Motor neuron (in vitro differentiated cells): ENCODE results near the gene CPD. TPM values are rescaled to one million over a fixed set of nuclear protein-coding genes. Genes with fewer than 3 reads are reported as not detected.
"Not testable (repeated sequence)": the region's sequence is repeated elsewhere in the genome, so short reads cannot be mapped to it uniquely, and the experiment has no call there.

Source experiments
- ATAC-seq, 8 experiments: fragments of 200-7000 bp; cut with Tn5 transposase; replicated peaks in 6 of 8; 2 replicates each; pipeline ENCODE4 v1.8.0; 2021; ENCODE audit warnings: mild to moderate bottlenecking in 8 of 8, moderate library complexity in 8 of 8
- H3K27ac ChIP-seq, 2 donors: fragments of 250-450 bp; sonication (Bioruptor Pico); 2 replicates each; pipeline ENCODE4 v1.9.0; 2021; ENCODE audit warnings: antibody characterized with exemption in 2 of 2, mild to moderate bottlenecking in 2 of 2, moderate library complexity in 1 of 2
- H3K4me1 ChIP-seq, 2 donors: fragments of 250-450 bp; sonication (Bioruptor Pico); replicated peaks in 1 of 2; 2 replicates each; pipeline ENCODE4 v1.6.1; 2021; ENCODE audit warnings: antibody characterized with exemption in 2 of 2, mild to moderate bottlenecking in 2 of 2, moderate library complexity in 1 of 2
- H3K4me3 ChIP-seq, 5 donors: fragments of 250-450 bp; sonication (Bioruptor Pico); 2 replicates each; pipeline ENCODE4 v1.9.0; 2021; ENCODE audit warnings: antibody characterized with exemption in 5 of 5, mild to moderate bottlenecking in 5 of 5, moderate library complexity in 4 of 5
- WGBS, 10 experiments: fragments of 450-650 bp; shearing (Covaris generic); methylation state at CpG; one replicate each; pipeline ENCODE4 v1.0.0; 2022; 5-methylcytosine and 5-hydroxymethylcytosine counted together
- in situ Hi-C, 9 experiments: fragments of 400-800 bp; cut with MboI; loops; one replicate each; pipeline ENCODE4 v1.15.0; 2021; ENCODE audit warnings: low sequenced_read_pairs in 9 of 9, low pct_unique_long_range_greater_than_20kb in 2 of 9; ENCODE audit not compliant: unreplicated experiment in 9 of 9
- total RNA-seq, 8 experiments: library from RNA; unstranded; fragments of 300-600 nt; gene quantifications; 2 replicates each; pipeline versions ENCODE4 v1.2.3 to v1.2.4, GENCODE V29; 2022

The CPD gene
- total RNA-seq, 8 experiments from 2014 or later, result 20.6 to 142 (median 37.6) TPM

- in situ Hi-C loops, result no loop called here
- WGBS, 10 experiments, result 94 to 100% (median 100%) methylated on average over 1 to 2 of the region's 2 CpGs; no CpG with 5 or more reads in 5 of the 10 experiments
- Histone ChIP-seq H3K4me3 (no peak overlapping the region), H3K4me1 (no peaks in the 10 kb centered on the region), H3K27ac (no peak overlapping the region)
- peak in 1 of 8 experiments; percentile 22 for ATAC-seq
Measured at GRCh38 chr17:30426292-30426691, 47.6 kb downstream of the CPD start.

GRCh38 chr17:30427611-30428010 is 48.9 kb downstream of the CPD start:
- ATAC-seq, result no peak
- Histone ChIP-seq H3K4me1 (no peaks in the 10 kb centered on the region), H3K27ac (no peak overlapping the region), H3K4me3 (no peak overlapping the region)
- in situ Hi-C loops, result no loop called here
- WGBS, 10 experiments, result 60 to 100% (median 92%) methylated on average over 1 of the region's 1 CpG; no CpG with 5 or more reads in 1 of the 10 experiments

GRCh38 chr17:30429155-30429554 is 50.4 kb downstream of the CPD start:
- in situ Hi-C loops, result no loop called here
- H3K4me3 ChIP-seq, result no peak overlapping the region
- no peak overlapping the region for H3K27ac ChIP-seq
- ATAC-seq, result no peak
- 14 to 100% (median 93%) methylated on average over 1 of the region's 1 CpG; no CpG with 5 or more reads in 1 of the 10 experiments for WGBS, 10 experiments
- H3K4me1 ChIP-seq, result no peaks in the 10 kb centered on the region

GRCh38 chr17:30433514-30433913 is 54.8 kb downstream of the CPD start:
- no peak overlapping the region for H3K4me3 ChIP-seq
- in situ Hi-C loops, result no loop called here
- no peak overlapping the region for H3K27ac ChIP-seq
- no peaks in the 10 kb centered on the region for H3K4me1 ChIP-seq
- WGBS, 10 experiments, result 0 to 100% (median 94%) methylated on average over 1 of the region's 1 CpG; no CpG with 5 or more reads in 2 of the 10 experiments
- peak in 2 of 8 experiments; percentile 99 for ATAC-seq

- no peak overlapping the region for H3K27ac ChIP-seq
- H3K4me1 ChIP-seq, result no peaks in the 10 kb centered on the region
- no peak overlapping the region for H3K4me3 ChIP-seq
- ATAC-seq, result no peak
- in situ Hi-C loops, result no loop called here
Measured at GRCh38 chr17:30436729-30437128, 58.0 kb downstream of the CPD start.

GRCh38 chr17:30443721-30444120 is 65.0 kb downstream of the CPD start:
- in situ Hi-C loops, result no loop called here
- Histone ChIP-seq H3K4me1 (no peaks in the 10 kb centered on the region), H3K27ac (no peak overlapping the region), H3K4me3 (no peak overlapping the region)
- ATAC-seq, result no peak
- WGBS, 10 experiments, result 14 to 100% (median 83%) methylated on average over 1 to 6 of the region's 6 CpGs

- ATAC-seq, in situ Hi-C loops, H3K4me1 ChIP-seq, H3K27ac ChIP-seq, H3K4me3 ChIP-seq: not testable (repeated sequence)
Measured at GRCh38 chr17:30446640-30447039, 67.9 kb downstream of the CPD start.

GRCh38 chr17:30449480-30449879 is 70.8 kb downstream of the CPD start:
- in situ Hi-C loops, result no loop called here
- ATAC-seq, result peak in 1 of 8 experiments; percentile 22

GRCh38 chr17:30450125-30451027 is 71.6 kb downstream of the CPD start:
- no peak overlapping the region for H3K4me3 ChIP-seq
- in situ Hi-C loops, result no loop called here
- ATAC-seq, result no peak
- H3K4me1 ChIP-seq, result no peaks in the 10 kb centered on the region
- no peak overlapping the region for H3K27ac ChIP-seq
- 77 to 100% (median 94%) methylated on average over 4 to 10 of the region's 12 CpGs; no CpG with 5 or more reads in 1 of the 10 experiments for WGBS, 10 experiments

More at GRCh38 chr17:30449480-30449879, 70.8 kb downstream of the CPD start:
- Histone ChIP-seq H3K4me1 (no peaks in the 10 kb centered on the region), H3K4me3 (no peak overlapping the region), H3K27ac (no peak overlapping the region)
- 43 to 91% (median 81%) methylated on average over 3 to 4 of the region's 4 CpGs for WGBS, 10 experiments

- Histone ChIP-seq H3K27ac (no peak overlapping the region), H3K4me1 (no peaks in the 10 kb centered on the region), H3K4me3 (no peak overlapping the region)
- no peak for ATAC-seq
- in situ Hi-C loops, result no loop called here
- 50 to 100% (median 88%) methylated on average over 1 to 4 of the region's 4 CpGs; no CpG with 5 or more reads in 2 of the 10 experiments for WGBS, 10 experiments
Measured at GRCh38 chr17:30454635-30455034, 75.9 kb downstream of the CPD start.

GRCh38 chr17:30458371-30458770 is 79.6 kb downstream of the CPD start:
- no peaks in the 10 kb centered on the region for H3K4me1 ChIP-seq
- no peak for ATAC-seq
- 80 to 100% (median 98%) methylated on average over 1 to 5 of the region's 6 CpGs; no CpG with 5 or more reads in 2 of the 10 experiments for WGBS, 10 experiments
- H3K27ac ChIP-seq, result no peak overlapping the region
- in situ Hi-C loops, result no loop called here
- H3K4me3 ChIP-seq, result no peak overlapping the region

GRCh38 chr17:30458797-30459413 is 80.2 kb downstream of the CPD start:
- in situ Hi-C loops, H3K27ac ChIP-seq, H3K4me3 ChIP-seq, ATAC-seq, H3K4me1 ChIP-seq: not testable (repeated sequence)
- 66 to 100% (median 84%) methylated on average over 1 to 5 of the region's 5 CpGs for WGBS, 10 experiments

- in situ Hi-C loops, result no loop called here
- ATAC-seq, result no peak
- Histone ChIP-seq H3K4me1 (no peaks in the 10 kb centered on the region), H3K27ac (no peak overlapping the region), H3K4me3 (no peak overlapping the region)
- 92 to 100% (median 100%) methylated on average over 2 of the region's 2 CpGs; no CpG with 5 or more reads in 1 of the 10 experiments for WGBS, 10 experiments
Measured at GRCh38 chr17:30468465-30468864, 89.7 kb downstream of the CPD start.
